HG03520 (cell line): ENCODE measurements around the gene BRINP1.

ENCODE experiments used
- ATAC-seq: cut with Tn5 transposase; IDR thresholded peaks from one replicate; pipeline ENCODE4 v1.9.1; 2021; ENCODE audit warnings: mild to moderate bottlenecking, moderate library complexity; ENCODE audit not compliant: unreplicated experiment

BRINP1 gene

DNA sequence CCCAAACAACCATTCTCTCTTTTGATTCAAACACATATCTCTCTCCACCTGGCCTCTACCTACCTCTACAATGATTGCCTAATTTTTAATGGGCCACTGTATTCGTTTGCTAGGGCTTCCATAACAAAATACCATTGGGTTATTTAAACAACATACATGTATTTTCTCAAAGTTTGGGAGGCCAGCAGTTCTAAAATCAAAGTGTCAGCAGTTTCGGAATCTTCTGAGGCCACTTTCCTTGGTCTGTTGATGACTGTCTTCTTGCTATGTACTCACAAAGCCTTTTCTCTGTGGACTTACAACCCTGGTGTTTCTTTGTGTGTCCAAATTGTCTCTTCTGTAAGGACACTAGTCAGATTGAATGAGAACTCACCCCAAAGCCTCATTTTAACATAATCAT, 214.7 kb downstream of the BRINP1 start:
- ATAC-seq, result no peak

DNA sequence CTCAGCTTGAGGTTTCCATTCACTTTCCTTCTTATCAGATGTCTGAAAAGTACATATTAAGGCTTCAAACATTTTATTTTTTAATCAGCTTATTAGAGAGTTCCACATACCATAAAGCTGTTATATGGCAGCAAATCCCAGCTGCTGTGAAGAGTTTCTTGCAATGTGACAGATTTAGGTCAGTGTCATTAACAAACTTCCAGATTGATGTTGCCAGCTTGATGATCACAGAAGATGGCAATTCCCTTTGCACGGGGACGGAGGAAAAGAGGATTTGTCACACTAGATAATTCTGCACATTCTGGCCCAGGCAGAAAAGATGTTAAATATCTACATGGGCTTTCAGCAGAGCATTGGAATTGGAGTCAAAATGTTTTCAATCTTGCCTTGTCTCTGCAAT, 215.8 kb downstream of the BRINP1 start:
- no peak for ATAC-seq

DNA sequence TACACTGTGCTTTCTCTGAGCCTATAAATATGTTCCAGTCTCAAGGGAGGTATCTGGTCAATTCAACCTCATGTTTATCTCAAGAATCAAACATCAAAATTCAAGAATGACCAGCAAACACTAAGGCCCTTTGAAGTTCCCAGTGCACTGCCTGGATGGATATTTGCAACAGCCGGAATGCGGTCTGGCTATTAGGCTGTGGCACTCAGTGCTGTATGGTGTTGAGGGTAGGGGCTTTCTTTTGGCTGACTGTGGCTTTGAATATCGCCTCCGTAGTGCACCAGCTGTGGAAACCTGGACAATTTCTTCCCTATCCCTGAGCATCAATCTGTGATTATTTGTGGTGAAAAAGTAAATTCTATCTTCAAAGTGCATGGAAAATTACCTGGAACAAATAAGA, 220.4 kb downstream of the BRINP1 start:
- no peak for ATAC-seq

DNA sequence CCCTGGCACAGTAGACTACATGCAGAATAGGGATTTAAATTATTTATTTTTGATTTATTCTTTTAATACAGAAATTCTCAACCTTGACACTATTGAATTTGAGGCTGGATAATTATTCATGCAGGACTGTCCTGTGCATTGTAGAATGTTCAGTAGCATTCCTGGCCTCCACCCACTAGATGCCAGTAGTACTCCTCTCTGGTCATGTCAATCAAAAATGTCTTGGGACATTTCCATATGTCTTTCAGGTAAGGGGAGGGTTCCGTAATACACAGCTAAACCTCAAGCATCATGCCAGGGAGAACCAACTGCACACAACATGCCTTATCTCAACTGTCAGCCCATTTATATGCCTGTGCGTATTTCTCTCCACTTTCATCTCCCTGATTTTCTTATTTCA, 231.8 kb downstream of the BRINP1 start:
- no peak for ATAC-seq

DNA sequence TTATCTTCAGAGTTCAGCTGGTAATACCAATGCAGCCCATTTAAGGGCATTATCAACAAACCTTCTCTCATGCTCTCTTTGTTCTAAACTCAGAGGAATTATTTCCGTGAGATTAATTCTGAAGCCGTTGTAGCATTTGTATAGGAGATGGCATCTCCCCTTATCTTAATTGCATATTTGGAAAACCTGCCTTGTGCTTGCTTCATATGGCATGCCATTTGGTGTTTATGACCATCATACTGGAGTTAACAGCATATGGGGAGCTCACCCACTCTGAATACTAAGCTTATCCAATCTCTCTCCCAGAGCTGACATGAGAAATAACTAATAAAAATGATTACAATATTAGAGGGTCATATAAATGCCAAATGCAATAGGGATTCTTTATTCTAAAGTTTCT, 243.2 kb downstream of the BRINP1 start:
- ATAC-seq, result no peak

DNA sequence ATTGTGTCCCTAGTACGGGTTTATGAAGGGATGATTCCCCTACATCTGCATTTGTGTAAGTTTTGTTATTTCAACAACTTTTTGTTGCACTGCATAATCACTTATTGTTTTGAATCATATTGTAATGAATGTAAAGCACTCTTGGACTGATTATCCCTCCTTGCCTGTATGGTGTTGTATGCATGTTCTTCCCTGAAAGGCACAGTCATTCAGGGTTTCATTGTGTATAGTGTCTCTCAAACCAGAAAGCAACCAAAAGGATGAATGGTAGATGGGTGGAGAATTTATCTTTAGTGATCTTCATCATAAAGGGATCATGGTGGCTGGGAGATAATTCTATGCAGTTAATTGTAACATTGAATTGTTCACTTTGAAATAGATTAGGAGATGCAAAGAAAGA, 247.3 kb downstream of the BRINP1 start:
- no peak for ATAC-seq

DNA sequence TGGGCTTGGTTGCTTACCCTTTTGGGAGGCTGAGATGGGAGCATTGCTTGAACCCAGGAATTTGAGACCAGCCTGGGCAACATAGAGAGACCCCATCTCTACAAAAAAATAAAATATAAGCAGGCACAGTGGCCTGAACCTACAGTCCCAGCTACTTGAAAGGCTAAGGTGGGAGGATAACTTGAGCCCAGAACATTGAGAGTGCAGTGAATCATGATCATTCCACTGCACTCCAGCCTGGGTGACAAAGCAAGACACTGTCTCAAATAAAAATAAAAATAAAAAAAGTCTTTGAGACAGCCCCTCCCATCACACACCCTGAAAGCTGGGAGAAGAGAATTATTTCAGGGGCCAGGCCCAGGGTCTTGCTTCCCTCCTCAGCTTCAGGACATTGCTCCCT, 251.8 kb downstream of the BRINP1 start:
- no peak for ATAC-seq
